ENCODE data around the gene CIART. TPM values are rescaled to one million over a fixed set of nuclear protein-coding genes. Genes with fewer than 3 reads are reported as not detected.
"Not testable (repeated sequence)": the region's sequence is repeated elsewhere in the genome, so short reads cannot be mapped to it uniquely, and the experiment has no call there.

CIART gene, protein sequence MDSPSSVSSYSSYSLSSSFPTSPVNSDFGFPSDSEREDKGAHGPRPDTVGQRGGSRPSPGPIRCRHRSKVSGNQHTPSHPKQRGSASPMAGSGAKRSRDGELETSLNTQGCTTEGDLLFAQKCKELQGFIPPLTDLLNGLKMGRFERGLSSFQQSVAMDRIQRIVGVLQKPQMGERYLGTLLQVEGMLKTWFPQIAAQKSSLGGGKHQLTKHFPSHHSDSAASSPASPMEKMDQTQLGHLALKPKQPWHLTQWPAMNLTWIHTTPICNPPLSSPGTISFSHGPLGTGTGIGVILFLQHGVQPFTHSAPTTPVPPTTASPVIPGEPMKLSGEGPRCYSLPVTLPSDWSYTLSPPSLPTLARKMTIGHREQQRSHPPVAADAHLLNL
- total RNA-seq (2014; rRNA removed; shearing (Covaris generic); ENCODE audit: low replicate concordance), result 10.3 and 15.3 TPM in 2 replicates

DNA sequence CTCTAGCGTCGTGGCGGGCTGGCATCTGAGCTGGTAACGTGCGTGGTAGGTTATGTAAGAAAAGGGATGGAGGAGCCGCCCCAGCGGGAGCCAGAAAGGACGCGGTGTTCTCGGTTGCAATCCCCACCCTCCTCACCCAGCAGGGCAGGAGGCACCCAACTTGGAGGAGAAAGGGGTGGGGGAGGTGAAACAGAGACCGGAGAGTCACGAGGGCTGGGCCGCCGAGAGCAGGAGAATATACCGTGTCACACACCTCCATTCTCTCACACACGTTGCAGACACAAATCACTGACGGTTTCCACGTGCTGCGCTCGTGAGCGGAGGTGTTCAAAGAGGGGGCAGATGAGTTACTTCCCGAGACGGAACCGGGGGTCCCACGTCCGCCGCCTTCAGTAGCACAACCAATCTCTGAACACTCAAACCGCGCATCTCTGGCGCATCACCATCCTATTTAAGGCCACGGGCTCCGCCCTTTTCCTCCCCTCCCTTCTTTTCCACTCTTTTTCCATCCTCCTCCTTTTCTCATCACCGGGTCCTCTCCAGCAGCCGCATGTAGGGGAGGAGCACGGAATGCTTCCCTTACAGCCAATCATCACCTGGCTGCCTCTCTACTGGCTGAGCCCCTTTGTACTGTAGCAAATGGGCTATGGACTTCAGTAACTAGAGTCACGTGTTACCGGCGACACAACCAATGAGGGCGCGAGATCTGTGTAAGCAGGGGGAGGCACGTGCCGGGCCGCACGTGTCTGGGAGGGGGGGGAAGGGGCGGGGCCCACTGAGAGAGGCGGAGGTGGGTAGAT, at the start of gene CIART:
Gene CIART (plus strand): TSS at position 797 of the 800 bp plus-strand sequence. CDS start 714 bp downstream, outside the sequence.
- in situ Hi-C loops (cut with HindIII; ENCODE audit: low pct_unique_long_range_greater_than_20kb, low sequenced_read_pairs), result no loop called here

DNA sequence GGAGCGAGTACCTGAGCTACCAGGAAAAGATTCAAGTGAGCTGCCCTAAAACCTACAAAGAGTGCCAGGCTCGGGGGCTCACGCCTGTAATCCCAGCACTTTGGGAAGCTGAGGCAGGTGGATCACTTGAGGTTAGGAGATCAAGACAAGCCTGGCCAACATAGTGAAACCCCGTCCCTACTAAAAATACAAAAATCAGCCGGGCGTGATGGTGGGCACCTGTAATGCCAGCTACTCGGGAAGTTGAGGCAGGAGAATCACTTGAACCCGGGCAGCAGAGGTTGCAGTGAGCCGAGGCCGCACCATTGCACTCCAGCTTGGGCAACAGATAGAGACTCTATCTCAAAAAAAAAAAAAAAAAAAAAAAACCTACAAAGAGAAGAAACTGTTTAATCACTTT, 49.4 kb upstream of the CIART start:
- DNase-seq (ENCODE audit: low read depth); in situ Hi-C loops (cut with HindIII; ENCODE audit: low pct_unique_long_range_greater_than_20kb, low sequenced_read_pairs): not testable (repeated sequence)

More for the DNA sequence above, at the start of gene CIART:
- peak; percentile 100 for DNase-seq (ENCODE audit: low read depth)

DNA sequence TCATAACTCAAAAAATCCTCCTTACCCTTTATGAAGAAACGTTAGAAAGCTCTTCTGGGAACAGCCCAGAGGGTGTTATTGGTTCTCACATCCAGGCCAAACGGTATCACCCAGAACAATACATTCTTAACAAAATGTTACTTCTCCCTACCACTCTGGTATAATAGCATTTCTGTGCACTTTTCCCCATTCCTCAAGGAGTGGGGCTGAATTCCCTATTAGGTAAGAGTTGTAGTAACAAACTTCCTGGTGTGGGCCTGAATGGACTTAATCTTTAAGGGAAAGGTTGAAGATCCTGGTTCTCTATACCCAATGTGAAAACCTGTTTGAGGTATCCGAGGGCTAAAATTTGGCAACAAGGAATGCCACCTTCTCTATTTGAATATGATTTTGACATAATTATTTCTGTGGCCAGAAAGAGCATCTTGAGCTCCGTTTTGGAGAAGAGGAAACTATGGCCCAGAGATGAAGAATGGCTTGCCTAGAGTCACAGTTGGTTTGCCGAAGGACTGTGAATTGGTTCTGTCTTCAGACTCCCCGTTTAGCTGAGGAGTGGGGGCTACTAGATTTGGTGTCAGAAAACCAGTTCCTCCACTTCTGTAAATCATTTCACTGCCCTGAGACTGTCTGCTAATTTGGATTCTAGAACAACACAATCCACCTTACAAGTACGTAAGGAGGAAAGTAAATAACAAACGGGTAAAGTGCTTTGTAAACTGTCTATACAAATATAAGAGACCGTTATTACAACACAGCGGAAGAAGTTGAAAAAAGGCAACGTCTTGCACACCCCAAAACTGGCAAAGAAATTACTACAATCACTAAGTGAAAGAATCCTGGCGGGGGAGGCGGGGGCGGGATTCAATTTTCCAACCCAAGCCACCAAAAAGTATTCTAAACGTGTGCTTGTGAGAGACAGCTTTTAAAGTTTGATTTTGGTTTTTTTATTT, 48.7 kb upstream of the CIART start:
- DNase-seq (ENCODE audit: low read depth), result peak; percentile 31
- in situ Hi-C loops (cut with HindIII; ENCODE audit: low pct_unique_long_range_greater_than_20kb, low sequenced_read_pairs), result no loop called here

DNA sequence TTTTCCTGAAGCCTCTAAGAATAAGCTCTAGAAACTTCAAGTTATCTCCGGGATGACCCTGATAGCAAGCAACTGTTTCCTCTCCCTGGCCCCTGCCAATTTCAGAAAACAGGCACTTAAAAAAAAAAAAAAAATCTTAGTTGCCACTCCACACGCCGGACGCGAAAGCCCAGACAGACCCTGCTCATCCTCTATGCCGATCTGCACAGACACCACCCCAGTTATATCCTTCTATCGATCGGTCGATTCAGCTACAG, 48.1 kb upstream of the CIART start:
- DNase-seq (ENCODE audit: low read depth), result no peak
- in situ Hi-C loops (cut with HindIII; ENCODE audit: low pct_unique_long_range_greater_than_20kb, low sequenced_read_pairs), result no loop called here

DNA sequence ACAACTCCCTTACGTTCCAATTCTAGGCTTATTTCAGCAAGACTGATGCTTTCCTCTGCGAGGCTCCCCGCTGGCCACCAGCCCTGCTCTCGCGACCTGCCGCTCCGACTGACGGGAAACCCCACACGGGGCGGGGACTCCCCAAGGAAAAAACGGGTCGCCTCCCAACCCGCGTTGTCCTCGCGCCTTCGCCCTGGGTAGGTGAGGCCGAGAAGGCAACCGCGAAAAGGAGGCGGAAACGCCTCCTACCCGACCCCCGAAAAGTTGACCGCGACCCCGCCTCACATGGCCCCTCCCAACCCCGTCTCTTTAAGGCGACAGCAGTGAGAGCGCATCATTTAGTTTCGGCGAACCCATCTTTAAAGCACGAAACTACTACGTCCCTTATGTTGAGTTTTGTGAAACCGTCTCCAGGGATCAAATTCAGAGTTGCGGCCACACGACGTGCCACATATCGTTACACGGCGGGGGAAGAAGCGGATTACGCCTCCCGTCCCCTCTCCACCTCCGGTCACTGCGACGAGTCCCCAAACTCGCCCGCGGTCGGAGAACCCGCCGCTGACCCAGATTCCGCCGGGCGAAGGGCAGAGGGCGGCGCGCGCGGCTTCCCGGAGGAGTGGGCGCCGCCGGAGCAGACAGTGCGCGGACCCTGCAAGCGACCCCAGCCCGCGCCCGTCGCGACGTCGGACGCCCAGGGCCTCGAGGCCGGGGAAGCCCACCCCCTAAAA, 47.6 kb upstream of the CIART start:
- DNase-seq (ENCODE audit: low read depth), result peak; percentile 78
- in situ Hi-C loops (cut with HindIII; ENCODE audit: low pct_unique_long_range_greater_than_20kb, low sequenced_read_pairs), result no loop called here

DNA sequence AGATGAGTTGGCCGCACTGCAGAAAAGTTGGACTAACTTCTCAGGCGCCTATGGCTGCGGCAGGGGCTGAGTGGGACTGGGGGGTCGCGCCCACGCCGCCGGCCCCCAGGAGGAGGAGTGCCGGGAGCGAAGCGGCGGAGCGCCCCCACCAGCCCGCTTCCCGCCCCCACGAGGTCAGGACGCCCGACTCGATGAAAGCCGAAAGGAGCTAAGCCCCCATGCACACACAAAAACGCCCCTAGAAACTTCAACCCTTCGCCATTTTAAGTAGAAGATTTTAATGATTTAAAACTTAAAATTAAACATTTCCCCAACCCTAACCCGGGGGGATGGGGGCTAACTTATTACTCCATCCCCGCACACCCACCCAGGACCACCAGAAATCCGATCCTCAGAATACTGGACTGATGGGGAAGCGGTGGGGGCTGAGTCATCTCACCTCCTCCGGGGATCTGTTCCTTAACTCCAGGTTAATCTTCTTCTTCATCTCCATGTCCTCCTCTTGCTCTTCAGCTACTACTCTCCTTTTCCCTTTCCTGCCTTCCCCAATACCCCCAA, 47.0 kb upstream of the CIART start:
- in situ Hi-C loops (cut with HindIII; ENCODE audit: low pct_unique_long_range_greater_than_20kb, low sequenced_read_pairs), result no loop called here
- DNase-seq (ENCODE audit: low read depth), result peak; percentile 13

DNA sequence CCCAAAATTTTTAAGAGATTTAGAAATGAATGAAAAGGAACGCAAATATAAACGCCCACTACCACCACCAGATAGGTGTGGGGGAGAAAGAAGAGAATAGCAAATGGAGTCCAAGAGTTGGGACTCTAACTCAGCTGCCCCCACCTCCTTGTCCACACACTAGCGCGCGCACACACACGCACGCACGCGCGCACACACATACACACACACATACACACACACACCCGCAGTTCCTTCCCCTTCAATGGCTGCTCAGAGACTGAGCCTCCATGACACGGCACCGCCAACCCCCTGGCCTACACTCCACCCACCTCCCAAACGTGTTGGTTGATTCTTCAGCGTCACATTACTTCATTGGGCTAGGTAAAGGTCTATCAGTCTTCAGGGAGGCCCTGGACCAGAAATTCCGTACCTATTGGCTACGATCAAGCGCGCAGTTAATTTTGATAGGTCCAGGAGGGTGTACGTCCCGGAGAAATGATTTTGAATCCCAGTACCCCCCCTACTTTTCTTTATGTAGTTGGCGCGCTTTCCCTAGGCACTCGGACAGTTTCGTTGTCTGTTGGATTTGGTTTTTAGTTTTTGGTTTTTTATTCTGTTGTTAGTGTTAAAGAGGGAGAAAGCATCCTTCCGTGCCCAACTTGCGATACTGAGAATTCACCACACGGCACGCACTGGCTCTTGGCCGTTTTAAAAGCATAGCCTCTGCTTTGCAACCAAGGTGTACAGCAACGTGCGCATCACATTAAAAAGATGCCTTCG, 46.3 kb upstream of the CIART start, which contains the start of gene ANP32E:
Gene ANP32E (minus strand): TSS at position 261 of the 762 bp plus-strand sequence. CDS start 326 bp downstream, outside the sequence.
- DNase-seq (ENCODE audit: low read depth), result peak; percentile 99
- in situ Hi-C loops (cut with HindIII; ENCODE audit: low pct_unique_long_range_greater_than_20kb, low sequenced_read_pairs), result no loop called here

DNA sequence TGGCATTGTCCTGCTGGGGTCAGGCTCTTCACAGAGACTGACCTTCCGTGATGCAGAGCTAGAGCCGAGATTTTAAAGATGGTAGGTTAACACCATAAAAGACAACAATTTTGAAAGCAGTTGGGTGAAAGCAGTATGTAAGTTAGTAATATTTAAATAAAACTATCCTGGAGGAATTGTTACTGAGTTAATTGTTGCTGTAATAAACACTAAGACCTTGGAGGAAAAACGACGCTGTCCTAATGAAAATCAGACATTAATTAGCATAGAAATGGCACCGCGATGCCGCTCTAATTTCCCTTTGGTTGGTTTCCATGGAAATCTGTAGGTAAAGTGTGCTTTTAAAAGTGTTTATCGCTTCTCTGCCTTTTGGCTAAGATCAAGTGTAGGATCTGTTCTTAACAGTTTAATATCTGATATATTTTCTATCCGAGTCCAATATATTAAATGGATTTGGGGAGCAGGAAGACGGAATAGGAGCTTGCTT, 45.7 kb upstream of the CIART start:
- DNase-seq (ENCODE audit: low read depth), result no peak
- in situ Hi-C loops (cut with HindIII; ENCODE audit: low pct_unique_long_range_greater_than_20kb, low sequenced_read_pairs), result no loop called here

DNA sequence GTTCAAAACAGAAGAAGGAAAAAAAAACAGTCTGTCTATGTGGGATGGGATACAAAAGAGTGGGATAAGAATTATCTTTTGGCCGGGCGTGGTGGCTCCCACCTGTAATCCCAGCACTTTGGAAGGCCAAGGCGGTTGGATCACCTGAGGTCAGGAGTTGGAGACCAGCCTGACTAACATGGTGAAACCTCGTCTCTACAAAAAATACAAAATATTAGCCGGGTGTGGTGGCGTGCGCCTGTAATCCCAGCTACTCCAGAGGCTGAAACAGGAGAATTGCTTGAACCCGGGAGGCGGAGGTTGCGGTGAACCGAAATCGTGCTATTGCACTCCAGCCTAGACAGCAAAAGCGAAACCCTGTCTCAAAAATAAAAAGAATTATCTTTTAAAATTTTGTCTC, 45.2 kb upstream of the CIART start:
- in situ Hi-C loops (cut with HindIII; ENCODE audit: low pct_unique_long_range_greater_than_20kb, low sequenced_read_pairs), result not testable (repeated sequence)

DNA sequence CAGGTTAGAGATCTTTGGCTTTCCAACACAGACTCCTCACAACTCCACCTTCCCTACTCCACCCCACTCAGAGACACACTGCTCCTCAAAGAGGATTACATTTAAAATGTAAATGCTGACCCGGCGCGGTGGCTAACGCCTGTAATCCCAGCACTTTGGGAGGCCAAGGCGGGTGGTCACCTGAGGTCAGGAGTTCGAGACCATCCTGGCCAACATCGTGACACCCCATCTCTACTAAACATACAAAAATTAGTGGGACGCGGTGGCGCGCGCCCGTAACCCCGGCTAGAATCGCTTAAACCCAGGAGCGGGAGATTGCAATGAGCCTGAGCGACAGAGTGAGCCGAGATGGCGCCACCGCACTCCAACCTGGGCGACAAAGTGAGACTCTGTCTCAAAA, 44.6 kb upstream of the CIART start:
- in situ Hi-C loops (cut with HindIII; ENCODE audit: low pct_unique_long_range_greater_than_20kb, low sequenced_read_pairs), result no loop called here

More for the DNA sequence above, 45.2 kb upstream of the CIART start:
- DNase-seq (ENCODE audit: low read depth), result not testable (repeated sequence)

DNA sequence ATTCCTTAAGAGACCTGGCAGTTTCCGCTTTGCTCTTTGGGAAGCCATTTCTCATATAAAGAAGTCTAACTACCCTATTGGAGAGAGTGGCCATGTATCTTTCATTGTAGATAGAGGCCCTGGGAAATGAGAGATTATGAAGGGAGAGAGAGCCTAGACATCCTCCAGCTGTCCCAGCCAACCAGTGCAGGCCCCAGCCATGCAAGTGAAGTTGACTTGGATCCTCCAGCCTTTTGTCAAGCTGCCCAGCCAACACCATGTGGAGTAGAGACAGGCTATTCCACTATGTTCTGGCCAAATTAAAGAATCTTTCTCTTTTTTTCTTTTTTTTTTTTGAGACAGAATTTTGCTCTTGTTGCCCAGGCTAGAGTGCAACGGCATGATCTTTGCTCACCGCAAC, 39.4 kb upstream of the CIART start:
- in situ Hi-C loops (cut with HindIII; ENCODE audit: low pct_unique_long_range_greater_than_20kb, low sequenced_read_pairs), result no loop called here
- no peak for DNase-seq (ENCODE audit: low read depth)

More for the DNA sequence above, 44.6 kb upstream of the CIART start:
- DNase-seq (ENCODE audit: low read depth), result no peak

DNA sequence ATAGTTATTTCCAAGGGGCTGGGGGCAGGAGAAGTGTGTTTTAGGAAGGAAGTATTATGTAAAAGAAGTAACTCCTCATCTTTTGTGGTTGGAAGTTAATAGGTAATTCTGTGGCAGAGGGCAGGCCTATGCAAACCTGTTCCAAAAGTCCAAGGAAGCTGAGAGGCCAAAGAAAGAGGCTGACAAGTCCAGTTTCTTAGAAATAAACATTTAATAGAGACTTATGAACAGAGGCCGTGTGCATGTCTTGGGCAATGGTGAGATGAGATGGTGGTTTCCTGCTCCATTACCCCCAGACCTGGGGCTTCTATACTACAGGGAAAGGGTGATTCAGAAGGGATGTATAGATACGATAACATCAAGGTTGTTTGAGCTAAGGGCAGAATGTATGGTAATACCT, 32.4 kb upstream of the CIART start:
- in situ Hi-C loops (cut with HindIII; ENCODE audit: low pct_unique_long_range_greater_than_20kb, low sequenced_read_pairs), result no loop called here
- no peak for DNase-seq (ENCODE audit: low read depth)

DNA sequence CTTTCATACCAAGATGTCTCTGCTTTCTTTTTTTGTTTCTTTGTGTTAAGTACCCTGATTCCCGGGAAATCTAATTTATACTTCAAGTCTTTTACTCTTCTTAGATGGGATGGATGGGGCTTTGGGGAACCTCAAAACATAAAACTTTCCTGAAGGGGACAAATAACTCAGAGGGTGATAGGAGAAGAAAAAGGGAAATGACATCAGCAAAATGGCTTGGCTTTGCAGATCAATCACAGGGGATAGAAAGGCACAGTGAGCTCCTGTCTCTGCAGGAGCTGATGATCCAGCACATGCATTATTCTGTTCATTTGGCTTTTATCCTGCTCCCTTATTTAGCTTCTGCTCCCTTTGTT, 26.2 kb upstream of the CIART start:
- in situ Hi-C loops (cut with HindIII; ENCODE audit: low pct_unique_long_range_greater_than_20kb, low sequenced_read_pairs), result no loop called here
- DNase-seq (ENCODE audit: low read depth), result no peak

DNA sequence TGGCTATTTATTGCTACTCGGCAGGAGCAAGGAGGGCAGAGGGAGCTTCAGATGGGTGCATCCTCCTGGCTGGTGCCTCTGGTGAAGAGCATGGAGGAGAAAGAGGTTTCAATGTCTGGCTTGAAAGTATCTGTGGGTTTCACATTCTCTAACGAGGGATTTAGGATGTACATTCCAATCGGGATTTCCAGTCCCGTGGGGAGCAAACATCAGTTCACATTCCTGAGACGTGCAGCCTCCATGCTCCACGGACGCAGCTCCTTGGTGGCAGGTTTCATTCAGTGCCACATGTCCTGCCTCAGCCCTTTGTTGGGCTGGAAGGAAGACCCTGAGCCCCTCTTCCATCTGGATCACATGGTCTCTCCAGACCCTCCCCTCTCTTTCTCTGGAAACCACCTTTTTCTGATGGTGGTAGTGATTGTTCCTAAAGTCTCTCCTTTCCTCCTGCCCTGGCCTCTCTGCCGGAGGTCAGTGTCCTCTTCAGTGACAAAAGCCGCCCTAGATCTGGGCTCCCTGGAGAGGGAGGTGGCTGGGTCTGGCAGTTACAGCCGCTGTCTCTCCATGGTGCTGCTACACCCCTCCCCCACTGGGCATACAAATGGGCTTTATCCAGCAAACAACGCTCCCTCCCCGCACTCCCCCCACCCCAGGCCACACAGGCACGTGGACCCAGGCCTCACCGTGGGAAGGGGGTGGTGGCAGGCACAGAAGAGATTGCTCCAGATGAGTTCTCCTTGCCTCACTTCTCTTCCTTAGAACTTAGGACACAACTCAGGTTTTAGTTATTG, 25.6 kb upstream of the CIART start:
- no peak for DNase-seq (ENCODE audit: low read depth)
- in situ Hi-C loops (cut with HindIII; ENCODE audit: low pct_unique_long_range_greater_than_20kb, low sequenced_read_pairs), result no loop called here

DNA sequence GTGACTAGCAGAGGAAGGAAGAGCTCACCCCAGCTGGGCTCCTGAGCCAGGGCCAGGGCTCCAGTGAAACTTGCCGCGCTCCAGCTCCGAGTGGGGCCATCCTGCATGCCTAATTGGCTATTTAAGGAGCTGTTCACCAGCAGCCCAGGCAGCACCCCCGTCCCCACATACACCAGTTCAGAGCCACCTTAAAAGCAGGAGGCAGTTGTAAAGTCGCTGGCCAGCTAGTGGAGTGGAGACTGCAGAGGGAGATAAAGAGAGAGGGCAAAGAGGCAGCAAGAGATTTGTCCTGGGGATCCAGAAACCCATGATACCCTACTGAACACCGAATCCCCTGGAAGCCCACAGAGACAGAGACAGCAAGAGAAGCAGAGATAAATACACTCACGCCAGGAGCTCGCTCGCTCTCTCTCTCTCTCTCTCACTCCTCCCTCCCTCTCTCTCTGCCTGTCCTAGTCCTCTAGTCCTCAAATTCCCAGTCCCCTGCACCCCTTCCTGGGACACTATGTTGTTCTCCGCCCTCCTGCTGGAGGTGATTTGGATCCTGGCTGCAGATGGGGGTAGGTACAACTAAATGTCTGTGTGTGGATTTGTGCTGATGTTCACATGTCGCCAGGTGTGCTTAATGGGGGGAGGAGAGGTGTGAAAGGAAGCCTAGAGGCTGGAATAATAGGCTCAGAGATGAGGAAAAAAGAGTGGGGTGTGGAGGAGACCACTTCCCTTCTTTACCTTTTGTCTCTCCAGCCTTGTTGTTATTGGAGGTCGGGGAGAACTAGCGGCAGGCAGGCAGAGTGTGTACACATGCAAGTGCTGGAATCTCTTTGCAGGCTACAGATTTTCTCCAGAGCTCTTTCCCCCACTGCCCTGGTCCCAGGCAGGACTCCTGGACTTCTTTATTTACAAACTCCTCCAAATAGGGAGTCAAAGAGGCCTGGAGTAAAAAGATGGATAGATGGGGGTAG, 24.4 kb upstream of the CIART start, which contains the start of gene CA14:
Gene CA14 (plus strand): TSS at position 151 of the 962 bp plus-strand sequence. CDS start 355 bp downstream, at position 506.
- no peak for DNase-seq (ENCODE audit: low read depth)
- in situ Hi-C loops (cut with HindIII; ENCODE audit: low pct_unique_long_range_greater_than_20kb, low sequenced_read_pairs), result no loop called here

All from Caki2 (cell line).